ENCODE data around the gene C9orf72. TPM values are rescaled to one million over a fixed set of nuclear protein-coding genes. Genes with fewer than 3 reads are reported as not detected.

Gene C9orf72
- total and polyA plus RNA-seq, 2 experiments from 2014 or later = 11.6 to 27.8 TPM

DNA sequence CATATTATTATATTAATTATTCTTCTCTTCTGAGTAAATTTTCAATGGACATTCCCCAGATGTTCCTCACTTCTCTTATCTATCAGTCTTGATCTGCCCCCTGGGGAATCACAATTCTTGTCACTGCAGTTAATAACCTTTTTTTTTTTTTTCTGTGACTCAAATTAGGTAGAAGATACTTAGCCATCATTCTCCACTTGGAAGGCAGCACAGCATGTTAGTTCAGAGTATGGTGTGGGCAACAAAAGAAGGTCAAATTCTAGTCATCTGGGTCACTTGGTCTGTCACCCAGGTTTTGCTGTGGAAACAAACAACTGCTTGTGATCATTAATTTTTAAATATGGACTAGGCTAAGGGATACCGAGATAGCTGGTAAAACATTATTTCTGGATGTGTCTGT lies 35.5 kb downstream of the C9orf72 start:
- no peak for ATAC-seq
- no peak overlapping the region for H3K4me3 Mint-ChIP-seq
- H3K27me3 ChIP-seq (ENCODE audit: insufficient read depth) = no peaks in the 10 kb centered on the region
- no peak overlapping the region for H3K27ac Mint-ChIP-seq
- H3K36me3 ChIP-seq (ENCODE audit: insufficient read depth) = no peaks in the 10 kb centered on the region
- H2AFZ ChIP-seq = no peak overlapping the region
- H3K4me1 ChIP-seq (ENCODE audit: insufficient read depth) = peaks cover 10% of the 10 kb centered on the region; the same call in 1 of the 2 replicates
- no peak overlapping the region for H3K27ac ChIP-seq (ENCODE audit: low read depth)
- peaks cover 3% of the 10 kb centered on the region; the same call in 2 of the 3 replicates for H3K36me3 Mint-ChIP-seq (ENCODE audit: low read depth)
- no peaks in the 10 kb centered on the region for H3K79me2 ChIP-seq (replicated peaks; ENCODE audit: insufficient read depth)
- TF ChIP-seq NANOG (IDR thresholded peaks at IDR 0.05; ENCODE audit: borderline replicate concordance) (no peak), CTCF (conservative IDR thresholded peaks at IDR 0.05; ENCODE audit: low read depth in 2 of 2) (no peak), ZNF331 (CRISPR knock-in tag; IDR thresholded peaks at IDR 0.05; ENCODE audit: low read depth) (no peak), JUNB (IDR thresholded peaks at IDR 0.05; ENCODE audit: unreplicated experiment) (no peak), EZH2phosphoT487 (IDR thresholded peaks at IDR 0.05; ENCODE audit: unreplicated experiment) (no peak), STAT1 (IDR thresholded peaks at IDR 0.05; ENCODE audit: unreplicated experiment) (no peak), EZH2 (IDR thresholded peaks at IDR 0.05; ENCODE audit: low read depth, unreplicated experiment) (no peak), ZNF114 (CRISPR knock-in tag; IDR thresholded peaks at IDR 0.05) (no peak), POLR2AphosphoS5 (IDR thresholded peaks at IDR 0.05; ENCODE audit: low read depth) (no peak), CREB1 (CRISPR knock-in tag; IDR thresholded peaks at IDR 0.05; ENCODE audit: low read depth) (no peak)
- TF ChIP-seq, protein P1, sequence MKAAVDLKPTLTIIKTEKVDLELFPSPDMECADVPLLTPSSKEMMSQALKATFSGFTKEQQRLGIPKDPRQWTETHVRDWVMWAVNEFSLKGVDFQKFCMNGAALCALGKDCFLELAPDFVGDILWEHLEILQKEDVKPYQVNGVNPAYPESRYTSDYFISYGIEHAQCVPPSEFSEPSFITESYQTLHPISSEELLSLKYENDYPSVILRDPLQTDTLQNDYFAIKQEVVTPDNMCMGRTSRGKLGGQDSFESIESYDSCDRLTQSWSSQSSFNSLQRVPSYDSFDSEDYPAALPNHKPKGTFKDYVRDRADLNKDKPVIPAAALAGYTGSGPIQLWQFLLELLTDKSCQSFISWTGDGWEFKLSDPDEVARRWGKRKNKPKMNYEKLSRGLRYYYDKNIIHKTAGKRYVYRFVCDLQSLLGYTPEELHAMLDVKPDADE (IDR thresholded peaks at IDR 0.05) = no peak
- TF ChIP-seq, protein P2, sequence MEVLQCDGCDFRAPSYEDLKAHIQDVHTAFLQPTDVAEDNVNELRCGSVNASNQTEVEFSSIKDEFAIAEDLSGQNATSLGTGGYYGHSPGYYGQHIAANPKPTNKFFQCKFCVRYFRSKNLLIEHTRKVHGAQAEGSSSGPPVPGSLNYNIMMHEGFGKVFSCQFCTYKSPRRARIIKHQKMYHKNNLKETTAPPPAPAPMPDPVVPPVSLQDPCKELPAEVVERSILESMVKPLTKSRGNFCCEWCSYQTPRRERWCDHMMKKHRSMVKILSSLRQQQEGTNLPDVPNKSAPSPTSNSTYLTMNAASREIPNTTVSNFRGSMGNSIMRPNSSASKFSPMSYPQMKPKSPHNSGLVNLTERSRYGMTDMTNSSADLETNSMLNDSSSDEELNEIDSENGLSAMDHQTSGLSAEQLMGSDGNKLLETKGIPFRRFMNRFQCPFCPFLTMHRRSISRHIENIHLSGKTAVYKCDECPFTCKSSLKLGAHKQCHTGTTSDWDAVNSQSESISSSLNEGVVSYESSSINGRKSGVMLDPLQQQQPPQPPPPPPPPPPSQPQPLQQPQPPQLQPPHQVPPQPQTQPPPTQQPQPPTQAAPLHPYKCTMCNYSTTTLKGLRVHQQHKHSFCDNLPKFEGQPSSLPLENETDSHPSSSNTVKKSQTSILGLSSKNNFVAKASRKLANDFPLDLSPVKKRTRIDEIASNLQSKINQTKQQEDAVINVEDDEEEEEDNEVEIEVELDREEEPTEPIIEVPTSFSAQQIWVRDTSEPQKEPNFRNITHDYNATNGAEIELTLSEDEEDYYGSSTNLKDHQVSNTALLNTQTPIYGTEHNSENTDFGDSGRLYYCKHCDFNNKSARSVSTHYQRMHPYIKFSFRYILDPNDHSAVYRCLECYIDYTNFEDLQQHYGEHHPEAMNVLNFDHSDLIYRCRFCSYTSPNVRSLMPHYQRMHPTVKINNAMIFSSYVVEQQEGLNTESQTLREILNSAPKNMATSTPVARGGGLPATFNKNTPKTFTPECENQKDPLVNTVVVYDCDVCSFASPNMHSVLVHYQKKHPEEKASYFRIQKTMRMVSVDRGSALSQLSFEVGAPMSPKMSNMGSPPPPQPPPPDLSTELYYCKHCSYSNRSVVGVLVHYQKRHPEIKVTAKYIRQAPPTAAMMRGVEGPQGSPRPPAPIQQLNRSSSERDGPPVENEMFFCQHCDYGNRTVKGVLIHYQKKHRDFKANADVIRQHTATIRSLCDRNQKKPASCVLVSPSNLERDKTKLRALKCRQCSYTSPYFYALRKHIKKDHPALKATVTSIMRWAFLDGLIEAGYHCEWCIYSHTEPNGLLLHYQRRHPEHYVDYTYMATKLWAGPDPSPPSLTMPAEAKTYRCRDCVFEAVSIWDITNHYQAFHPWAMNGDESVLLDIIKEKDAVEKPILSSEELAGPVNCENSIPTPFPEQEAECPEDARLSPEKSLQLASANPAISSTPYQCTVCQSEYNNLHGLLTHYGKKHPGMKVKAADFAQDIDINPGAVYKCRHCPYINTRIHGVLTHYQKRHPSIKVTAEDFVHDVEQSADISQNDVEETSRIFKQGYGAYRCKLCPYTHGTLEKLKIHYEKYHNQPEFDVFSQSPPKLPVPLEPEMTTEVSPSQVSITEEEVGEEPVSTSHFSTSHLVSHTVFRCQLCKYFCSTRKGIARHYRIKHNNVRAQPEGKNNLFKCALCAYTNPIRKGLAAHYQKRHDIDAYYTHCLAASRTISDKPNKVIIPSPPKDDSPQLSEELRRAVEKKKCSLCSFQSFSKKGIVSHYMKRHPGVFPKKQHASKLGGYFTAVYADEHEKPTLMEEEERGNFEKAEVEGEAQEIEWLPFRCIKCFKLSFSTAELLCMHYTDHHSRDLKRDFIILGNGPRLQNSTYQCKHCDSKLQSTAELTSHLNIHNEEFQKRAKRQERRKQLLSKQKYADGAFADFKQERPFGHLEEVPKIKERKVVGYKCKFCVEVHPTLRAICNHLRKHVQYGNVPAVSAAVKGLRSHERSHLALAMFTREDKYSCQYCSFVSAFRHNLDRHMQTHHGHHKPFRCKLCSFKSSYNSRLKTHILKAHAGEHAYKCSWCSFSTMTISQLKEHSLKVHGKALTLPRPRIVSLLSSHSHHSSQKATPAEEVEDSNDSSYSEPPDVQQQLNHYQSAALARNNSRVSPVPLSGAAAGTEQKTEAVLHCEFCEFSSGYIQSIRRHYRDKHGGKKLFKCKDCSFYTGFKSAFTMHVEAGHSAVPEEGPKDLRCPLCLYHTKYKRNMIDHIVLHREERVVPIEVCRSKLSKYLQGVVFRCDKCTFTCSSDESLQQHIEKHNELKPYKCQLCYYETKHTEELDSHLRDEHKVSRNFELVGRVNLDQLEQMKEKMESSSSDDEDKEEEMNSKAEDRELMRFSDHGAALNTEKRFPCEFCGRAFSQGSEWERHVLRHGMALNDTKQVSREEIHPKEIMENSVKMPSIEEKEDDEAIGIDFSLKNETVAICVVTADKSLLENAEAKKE (CRISPR knock-in tag; IDR thresholded peaks at IDR 0.05) = no peak
- TF ChIP-seq, protein P3, sequence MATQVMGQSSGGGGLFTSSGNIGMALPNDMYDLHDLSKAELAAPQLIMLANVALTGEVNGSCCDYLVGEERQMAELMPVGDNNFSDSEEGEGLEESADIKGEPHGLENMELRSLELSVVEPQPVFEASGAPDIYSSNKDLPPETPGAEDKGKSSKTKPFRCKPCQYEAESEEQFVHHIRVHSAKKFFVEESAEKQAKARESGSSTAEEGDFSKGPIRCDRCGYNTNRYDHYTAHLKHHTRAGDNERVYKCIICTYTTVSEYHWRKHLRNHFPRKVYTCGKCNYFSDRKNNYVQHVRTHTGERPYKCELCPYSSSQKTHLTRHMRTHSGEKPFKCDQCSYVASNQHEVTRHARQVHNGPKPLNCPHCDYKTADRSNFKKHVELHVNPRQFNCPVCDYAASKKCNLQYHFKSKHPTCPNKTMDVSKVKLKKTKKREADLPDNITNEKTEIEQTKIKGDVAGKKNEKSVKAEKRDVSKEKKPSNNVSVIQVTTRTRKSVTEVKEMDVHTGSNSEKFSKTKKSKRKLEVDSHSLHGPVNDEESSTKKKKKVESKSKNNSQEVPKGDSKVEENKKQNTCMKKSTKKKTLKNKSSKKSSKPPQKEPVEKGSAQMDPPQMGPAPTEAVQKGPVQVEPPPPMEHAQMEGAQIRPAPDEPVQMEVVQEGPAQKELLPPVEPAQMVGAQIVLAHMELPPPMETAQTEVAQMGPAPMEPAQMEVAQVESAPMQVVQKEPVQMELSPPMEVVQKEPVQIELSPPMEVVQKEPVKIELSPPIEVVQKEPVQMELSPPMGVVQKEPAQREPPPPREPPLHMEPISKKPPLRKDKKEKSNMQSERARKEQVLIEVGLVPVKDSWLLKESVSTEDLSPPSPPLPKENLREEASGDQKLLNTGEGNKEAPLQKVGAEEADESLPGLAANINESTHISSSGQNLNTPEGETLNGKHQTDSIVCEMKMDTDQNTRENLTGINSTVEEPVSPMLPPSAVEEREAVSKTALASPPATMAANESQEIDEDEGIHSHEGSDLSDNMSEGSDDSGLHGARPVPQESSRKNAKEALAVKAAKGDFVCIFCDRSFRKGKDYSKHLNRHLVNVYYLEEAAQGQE (IDR thresholded peaks at IDR 0.05; ENCODE audit: unreplicated experiment) = no peak
- peaks cover 26% of the 10 kb centered on the region for H3K4me1 Mint-ChIP-seq
- no peaks in the 10 kb centered on the region for H3K9me3 Mint-ChIP-seq
- no peak overlapping the region for H3K4me2 ChIP-seq
- no peaks in the 10 kb centered on the region; the same call in 1 of the 2 replicates for H4K20me1 ChIP-seq (replicated peaks; ENCODE audit: insufficient read depth)
- no peaks in the 10 kb centered on the region for H3F3A ChIP-seq (replicated peaks; ENCODE audit: low read depth)
- H3K9me2 ChIP-seq (ENCODE audit: insufficient read depth) = no peaks in the 10 kb centered on the region
- peaks cover 3% of the 10 kb centered on the region for H3K27me3 Mint-ChIP-seq (ENCODE audit: insufficient read depth, low read depth, poor library complexity)
- H3K4me3 ChIP-seq = no peak overlapping the region
- DNase-seq (ENCODE audit: low spot score) = no peak
